ENCODE measurements around the gene TOP3B.

Gene TOP3B

DNA sequence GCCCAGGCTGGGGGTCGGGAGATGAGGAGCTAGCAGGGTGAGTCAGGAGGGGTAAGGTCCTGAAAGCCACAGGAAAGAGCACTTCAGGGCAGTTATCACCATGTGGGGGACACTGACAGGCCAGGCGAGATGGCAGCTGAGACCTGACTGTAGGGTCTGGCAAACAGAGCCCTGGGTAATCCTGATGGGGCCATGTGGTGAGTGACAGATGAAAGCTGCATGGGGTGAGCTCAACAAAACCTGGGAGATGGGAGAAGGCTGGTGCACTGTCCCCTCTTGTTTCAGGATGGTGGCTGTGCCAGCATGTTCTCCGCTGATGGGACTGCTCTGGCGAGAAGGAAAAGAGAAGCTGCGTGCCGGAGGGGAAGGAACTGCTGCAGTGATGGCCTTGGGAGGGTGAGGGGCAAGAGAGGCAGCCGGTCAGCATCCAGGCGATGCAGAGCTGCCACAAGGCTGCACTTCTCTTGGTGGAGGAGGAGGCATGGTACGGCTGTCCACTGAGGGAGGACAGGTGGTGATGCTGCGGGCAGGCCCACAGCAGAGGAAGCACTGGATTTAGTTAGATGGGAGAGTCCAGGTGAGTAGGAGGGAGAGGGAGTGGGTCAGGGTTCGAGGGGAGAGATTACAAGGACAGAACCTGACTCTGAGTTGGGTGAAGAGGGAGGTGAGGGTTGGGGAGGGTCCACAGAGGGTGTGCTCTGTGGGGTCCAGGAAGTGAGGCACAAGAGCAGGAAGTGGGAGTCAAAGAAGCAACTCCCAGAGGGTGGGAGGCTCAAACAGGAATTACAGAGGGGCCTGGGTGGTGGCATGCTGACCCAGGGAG lies 3.8 kb downstream of the TOP3B start:
- Histone ChIP-seq H3K4me3 (ENCODE audit: extremely low read depth, insufficient read depth, low read length, poor library complexity, severe bottlenecking) (no peak overlapping the region), H3K9me3 (ENCODE audit: control insufficient read depth, low read length) (no peaks in the 10 kb centered on the region), H3K27ac (ENCODE audit: low read depth, low read length, severe bottlenecking) (no peak overlapping the region), H3K4me1 (ENCODE audit: control insufficient read depth, insufficient read depth, low read length, poor library complexity, severe bottlenecking) (peaks cover 2% of the 10 kb centered on the region), H3K36me3 (ENCODE audit: control insufficient read depth, insufficient read depth, low read length) (peaks cover 34% of the 10 kb centered on the region)
- WGBS, 2 experiments (ENCODE audit: insufficient coverage in 2 of 2), result 95 to 96% methylated on average over 11 of the region's 11 CpGs

DNA sequence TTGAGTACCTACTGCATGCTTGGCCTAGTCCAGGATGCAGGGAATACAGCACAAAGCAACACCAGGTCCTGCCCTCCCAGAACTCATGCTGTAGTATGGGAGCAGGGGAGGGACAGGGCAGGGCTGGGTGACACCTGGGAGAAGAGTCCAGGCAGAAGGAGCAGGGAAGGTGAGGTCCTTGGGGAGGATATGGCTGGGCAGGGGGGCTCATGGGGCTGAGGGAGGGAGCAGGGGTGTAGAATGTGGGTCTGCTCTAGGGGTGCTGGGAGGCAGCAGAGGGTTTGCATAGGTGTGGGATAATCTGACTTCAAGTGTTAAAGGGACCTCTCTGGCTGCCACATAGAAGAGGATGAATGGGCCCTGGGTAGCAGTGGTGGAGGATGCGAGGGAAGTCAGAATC lies 4.8 kb downstream of the TOP3B start:
- Histone ChIP-seq H3K27ac (ENCODE audit: low read depth, low read length, severe bottlenecking) (no peak overlapping the region), H3K9me3 (ENCODE audit: control insufficient read depth, low read length) (no peaks in the 10 kb centered on the region), H3K4me1 (ENCODE audit: control insufficient read depth, insufficient read depth, low read length, poor library complexity, severe bottlenecking) (peaks cover 2% of the 10 kb centered on the region), H3K4me3 (ENCODE audit: extremely low read depth, insufficient read depth, low read length, poor library complexity, severe bottlenecking) (no peak overlapping the region), H3K36me3 (ENCODE audit: control insufficient read depth, insufficient read depth, low read length) (peaks cover 42% of the 10 kb centered on the region)
- WGBS, 2 experiments (ENCODE audit: insufficient coverage in 2 of 2), result 100% methylated on average over 1 of the region's 1 CpG; no CpG with 5 or more reads in 1 of the 2 experiments

DNA sequence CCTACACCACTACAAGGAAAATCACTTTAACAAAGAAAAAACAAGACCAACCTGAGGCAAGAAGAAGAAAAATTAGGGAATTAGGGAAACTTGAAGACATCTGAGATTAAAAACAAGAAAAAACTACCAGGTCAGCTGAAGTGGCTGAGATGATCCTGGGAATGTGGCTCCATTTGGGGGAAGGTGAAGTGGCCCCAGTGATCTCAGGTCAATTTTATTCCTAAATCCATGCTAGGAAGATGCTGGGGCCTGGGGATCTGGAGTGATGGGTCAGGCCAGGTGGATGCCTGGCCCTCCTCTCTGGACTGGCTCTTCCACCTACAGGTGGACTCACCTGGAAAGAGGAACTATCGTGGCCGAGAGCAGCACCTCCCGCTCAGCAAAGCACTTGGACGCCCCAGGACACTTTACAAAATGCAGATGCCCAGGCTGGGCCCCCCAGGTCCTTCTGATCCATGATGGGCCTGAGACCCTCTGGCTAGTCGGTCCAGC lies 6.7 kb downstream of the TOP3B start:
- Histone ChIP-seq H3K4me1 (ENCODE audit: control insufficient read depth, insufficient read depth, low read length, poor library complexity, severe bottlenecking) (no peaks in the 10 kb centered on the region), H3K36me3 (ENCODE audit: control insufficient read depth, insufficient read depth, low read length) (peaks cover 59% of the 10 kb centered on the region), H3K9me3 (ENCODE audit: control insufficient read depth, low read length) (no peaks in the 10 kb centered on the region), H3K4me3 (ENCODE audit: extremely low read depth, insufficient read depth, low read length, poor library complexity, severe bottlenecking) (no peak overlapping the region), H3K27ac (ENCODE audit: low read depth, low read length, severe bottlenecking) (no peak overlapping the region)
- WGBS, 2 experiments (ENCODE audit: insufficient coverage in 2 of 2), result 98 to 100% methylated on average over 3 to 4 of the region's 5 CpGs

DNA sequence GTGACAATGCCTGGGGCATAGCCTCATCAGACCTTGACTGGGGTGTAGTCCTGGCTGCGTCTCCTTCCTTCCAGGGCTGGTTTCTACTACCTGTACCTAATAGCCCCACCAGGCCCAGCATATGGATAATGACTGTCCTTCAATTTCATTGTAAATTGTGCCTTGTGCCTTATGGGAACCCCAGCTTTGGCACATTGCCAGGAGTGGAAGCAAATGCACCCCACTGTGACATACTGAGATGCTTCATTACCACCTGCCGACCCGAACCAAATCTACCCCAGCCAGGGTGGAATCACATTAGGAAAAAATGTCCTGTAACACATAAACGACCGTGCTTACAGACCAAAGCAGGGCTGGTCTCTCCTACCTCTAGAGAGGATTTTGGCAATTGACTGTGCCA lies 7.3 kb downstream of the TOP3B start:
- WGBS, 2 experiments (ENCODE audit: insufficient coverage in 2 of 2), result 90 to 97% methylated on average over 5 of the region's 5 CpGs
- no peak overlapping the region for H3K4me3 ChIP-seq (ENCODE audit: extremely low read depth, insufficient read depth, low read length, poor library complexity, severe bottlenecking)
- H3K4me1 ChIP-seq (ENCODE audit: control insufficient read depth, insufficient read depth, low read length, poor library complexity, severe bottlenecking), result no peaks in the 10 kb centered on the region
- H3K36me3 ChIP-seq (ENCODE audit: control insufficient read depth, insufficient read depth, low read length), result peaks cover 66% of the 10 kb centered on the region
- H3K9me3 ChIP-seq (ENCODE audit: control insufficient read depth, low read length), result no peaks in the 10 kb centered on the region
- H3K27ac ChIP-seq (ENCODE audit: low read depth, low read length, severe bottlenecking), result no peak overlapping the region

DNA sequence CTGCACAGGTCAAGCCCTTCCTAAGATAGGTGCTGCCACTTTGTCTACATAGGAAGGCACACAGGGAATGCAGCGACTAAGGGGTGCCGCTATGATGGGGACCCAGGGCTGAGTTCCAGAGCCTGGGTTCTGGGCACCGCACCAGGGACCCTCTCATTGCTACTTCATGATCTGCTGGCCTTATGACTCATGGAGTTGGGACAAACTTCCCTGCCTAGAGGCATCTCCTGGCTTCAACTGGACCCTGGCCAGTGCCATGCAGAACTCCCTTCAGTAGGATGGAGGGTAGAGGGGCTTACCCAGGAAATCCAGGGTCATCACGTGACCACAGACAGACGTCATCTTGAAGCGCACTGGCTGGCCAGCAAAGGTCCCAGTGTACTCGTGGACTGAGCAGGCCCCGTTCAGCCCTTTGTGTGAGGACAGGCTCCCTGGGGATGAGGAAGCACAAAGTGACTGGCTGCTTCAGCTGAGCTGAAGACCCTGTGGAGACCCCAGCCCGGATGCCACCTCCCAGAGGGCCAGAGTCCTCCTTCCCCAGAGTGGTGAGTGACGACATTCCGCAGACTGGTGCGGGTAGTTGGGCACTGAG lies 8.4 kb downstream of the TOP3B start:
- Histone ChIP-seq H3K36me3 (ENCODE audit: control insufficient read depth, insufficient read depth, low read length) (peaks cover 72% of the 10 kb centered on the region), H3K4me3 (ENCODE audit: extremely low read depth, insufficient read depth, low read length, poor library complexity, severe bottlenecking) (no peak overlapping the region), H3K4me1 (ENCODE audit: control insufficient read depth, insufficient read depth, low read length, poor library complexity, severe bottlenecking) (no peaks in the 10 kb centered on the region), H3K27ac (ENCODE audit: low read depth, low read length, severe bottlenecking) (no peak overlapping the region), H3K9me3 (ENCODE audit: control insufficient read depth, low read length) (no peaks in the 10 kb centered on the region)
- WGBS, 2 experiments (ENCODE audit: insufficient coverage in 2 of 2), result 97% methylated on average over 11 to 12 of the region's 12 CpGs

DNA sequence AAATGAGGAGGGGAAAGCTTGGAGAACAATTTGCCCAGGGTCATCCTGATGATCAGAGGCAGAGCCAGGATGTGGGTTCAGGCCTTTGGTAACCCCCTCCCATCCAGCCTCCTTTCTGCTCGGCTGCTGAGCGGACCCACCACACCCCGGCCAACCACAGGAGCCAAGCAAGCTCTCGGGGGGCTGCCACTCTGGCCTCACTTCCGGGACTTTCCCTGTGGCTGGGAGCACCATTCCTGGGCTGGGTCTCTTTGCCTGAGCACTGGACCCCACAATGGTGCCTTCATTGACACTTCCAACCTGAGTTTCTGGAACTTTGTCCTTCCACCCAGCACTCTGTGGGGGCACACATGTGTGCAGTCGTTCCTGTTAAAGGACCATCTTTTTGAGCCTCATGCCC lies 9.8 kb downstream of the TOP3B start:
- no peak overlapping the region for H3K4me3 ChIP-seq (ENCODE audit: extremely low read depth, insufficient read depth, low read length, poor library complexity, severe bottlenecking)
- no peaks in the 10 kb centered on the region for H3K9me3 ChIP-seq (ENCODE audit: control insufficient read depth, low read length)
- 91 to 93% methylated on average over 5 to 6 of the region's 6 CpGs for WGBS, 2 experiments (ENCODE audit: insufficient coverage in 2 of 2)
- H3K27ac ChIP-seq (ENCODE audit: low read depth, low read length, severe bottlenecking), result no peak overlapping the region
- H3K4me1 ChIP-seq (ENCODE audit: control insufficient read depth, insufficient read depth, low read length, poor library complexity, severe bottlenecking), result no peaks in the 10 kb centered on the region
- H3K36me3 ChIP-seq (ENCODE audit: control insufficient read depth, insufficient read depth, low read length), result peaks cover 79% of the 10 kb centered on the region

DNA sequence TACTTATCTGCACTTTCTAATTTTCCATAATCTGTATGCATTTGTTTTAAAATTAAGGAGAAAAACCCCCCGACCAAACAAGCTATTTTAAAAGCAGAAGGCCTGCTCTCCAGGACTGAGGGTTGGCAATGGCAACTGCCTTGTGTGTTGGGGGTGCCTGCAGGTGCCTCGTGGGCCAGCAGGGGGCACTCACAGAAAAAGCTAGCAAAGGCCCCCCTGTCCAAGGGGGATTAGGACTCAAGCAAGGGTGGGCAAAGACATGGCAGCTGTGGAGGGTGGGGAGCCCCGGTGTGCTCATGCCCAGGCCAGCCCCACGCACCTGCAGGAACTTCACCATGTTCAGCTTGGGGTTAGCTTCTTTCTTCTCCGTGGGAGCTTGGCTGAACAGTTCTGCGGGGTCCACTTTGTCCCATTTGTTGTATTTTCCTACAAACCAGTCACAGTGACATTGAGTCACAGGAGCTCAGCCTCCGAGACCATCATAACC lies 10.3 kb downstream of the TOP3B start:
- H3K4me1 ChIP-seq (ENCODE audit: control insufficient read depth, insufficient read depth, low read length, poor library complexity, severe bottlenecking), result no peaks in the 10 kb centered on the region
- H3K36me3 ChIP-seq (ENCODE audit: control insufficient read depth, insufficient read depth, low read length), result peaks cover 82% of the 10 kb centered on the region
- H3K27ac ChIP-seq (ENCODE audit: low read depth, low read length, severe bottlenecking), result no peak overlapping the region
- H3K9me3 ChIP-seq (ENCODE audit: control insufficient read depth, low read length), result no peaks in the 10 kb centered on the region
- no peak overlapping the region for H3K4me3 ChIP-seq (ENCODE audit: extremely low read depth, insufficient read depth, low read length, poor library complexity, severe bottlenecking)
- 77 to 80% methylated on average over 5 to 6 of the region's 7 CpGs for WGBS, 2 experiments (ENCODE audit: insufficient coverage in 2 of 2)

DNA sequence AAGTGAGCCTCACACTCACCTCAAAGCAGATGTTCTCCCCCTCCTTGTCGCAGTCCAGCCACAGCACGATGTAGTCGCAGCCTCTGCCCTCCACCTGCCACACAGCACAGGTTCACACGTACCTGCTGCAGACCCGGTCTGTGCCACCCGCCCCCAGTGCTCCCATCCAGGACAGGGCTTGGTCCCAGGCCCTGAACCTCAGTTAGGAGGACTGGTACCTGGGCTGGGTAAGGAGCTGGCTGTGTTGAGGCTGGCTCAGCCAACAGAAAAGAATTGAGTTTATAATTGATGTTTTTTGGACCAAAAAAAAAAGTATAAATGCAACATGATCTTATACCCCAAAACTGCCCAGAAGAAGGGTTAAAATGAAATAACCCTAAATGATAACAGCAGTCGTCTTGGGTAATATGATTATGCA lies 10.7 kb downstream of the TOP3B start:
- no peak overlapping the region for H3K4me3 ChIP-seq (ENCODE audit: extremely low read depth, insufficient read depth, low read length, poor library complexity, severe bottlenecking)
- no peaks in the 10 kb centered on the region for H3K4me1 ChIP-seq (ENCODE audit: control insufficient read depth, insufficient read depth, low read length, poor library complexity, severe bottlenecking)
- peaks cover 86% of the 10 kb centered on the region for H3K36me3 ChIP-seq (ENCODE audit: control insufficient read depth, insufficient read depth, low read length)
- 88 to 100% methylated on average over 4 to 5 of the region's 7 CpGs for WGBS, 2 experiments (ENCODE audit: insufficient coverage in 2 of 2)
- H3K27ac ChIP-seq (ENCODE audit: low read depth, low read length, severe bottlenecking), result no peak overlapping the region
- H3K9me3 ChIP-seq (ENCODE audit: control insufficient read depth, low read length), result no peaks in the 10 kb centered on the region

DNA sequence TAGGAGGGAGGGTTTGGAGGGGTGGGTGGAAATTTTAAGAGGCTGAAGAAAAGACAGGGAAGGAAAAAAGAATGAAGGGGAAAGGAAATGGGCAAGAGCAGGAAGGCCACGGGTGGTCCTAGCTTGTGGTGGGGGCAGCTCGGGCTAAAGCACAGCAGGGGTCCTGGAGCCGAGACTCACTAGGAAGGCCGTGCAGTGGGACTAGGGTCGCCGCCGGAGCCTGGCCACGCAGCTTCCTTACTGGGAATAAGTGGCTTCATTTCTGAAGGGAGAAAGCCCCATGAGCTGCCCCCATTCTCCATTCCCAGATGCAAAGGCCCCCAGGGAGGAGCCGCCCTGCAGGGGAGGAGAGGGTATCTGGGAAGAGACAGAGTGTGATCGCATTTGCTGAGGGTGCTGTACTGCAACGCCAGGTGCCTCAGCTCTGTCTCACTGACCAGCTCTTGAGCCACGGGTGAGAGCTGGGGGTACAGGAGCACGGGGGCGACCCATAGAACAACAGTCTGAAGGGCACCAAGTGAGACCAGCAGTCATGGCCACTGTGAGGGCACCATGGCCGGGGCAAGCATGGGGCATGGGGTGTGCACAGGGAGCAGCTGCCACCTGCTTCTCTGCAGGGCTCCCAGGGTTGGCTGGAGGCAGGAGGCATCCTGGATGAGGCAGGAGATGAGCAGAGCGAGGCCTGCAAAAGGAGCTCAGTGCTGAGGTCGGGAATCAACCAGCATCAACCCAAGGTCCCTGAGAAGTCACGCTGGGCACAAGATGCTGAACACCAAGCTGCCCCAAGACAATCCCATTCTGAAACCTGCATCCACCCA lies 11.6 kb downstream of the TOP3B start:
- H3K27ac ChIP-seq (ENCODE audit: low read depth, low read length, severe bottlenecking), result no peak overlapping the region
- WGBS, 2 experiments (ENCODE audit: insufficient coverage in 2 of 2), result 96 to 97% methylated on average over 14 of the region's 18 CpGs

DNA sequence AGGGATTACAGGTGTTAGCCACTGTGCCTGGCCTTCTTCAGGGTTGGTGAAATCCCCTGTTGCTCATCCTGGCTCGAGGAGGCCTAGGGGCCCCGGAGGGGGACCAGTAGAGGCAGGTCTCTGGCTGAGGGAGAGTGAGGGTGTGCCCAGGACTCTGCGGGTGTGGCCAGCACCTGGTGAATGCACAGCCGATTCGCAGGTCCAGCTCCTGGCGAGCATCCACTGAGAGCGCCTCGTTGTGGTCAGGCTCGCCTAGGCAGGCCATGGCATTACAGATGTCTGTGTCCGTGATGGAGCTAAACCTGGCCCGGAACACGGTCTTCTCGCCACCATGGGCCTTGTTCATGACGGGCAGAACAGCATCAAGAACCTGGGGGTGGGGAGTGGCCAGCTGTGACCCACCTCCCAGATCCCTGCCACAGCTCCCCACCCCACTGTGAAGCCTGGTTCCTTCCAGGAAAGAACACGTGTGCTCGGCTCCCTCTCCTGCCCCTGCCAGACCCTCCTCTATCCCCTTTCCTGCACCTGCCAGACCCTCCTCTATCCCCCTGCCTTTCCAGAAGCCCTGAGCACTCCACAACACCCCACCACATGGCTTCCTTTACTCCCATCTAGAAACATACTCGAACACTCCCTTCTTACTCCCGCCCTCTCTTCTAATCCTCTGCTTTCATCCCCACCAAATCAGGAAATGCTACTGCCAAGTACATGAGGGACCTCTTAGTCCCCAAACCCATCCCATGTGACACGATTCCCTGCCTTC lies 12.4 kb downstream of the TOP3B start:
- no peaks in the 10 kb centered on the region for H3K9me3 ChIP-seq (ENCODE audit: control insufficient read depth, low read length)
- H3K4me1 ChIP-seq (ENCODE audit: control insufficient read depth, insufficient read depth, low read length, poor library complexity, severe bottlenecking), result no peaks in the 10 kb centered on the region
- peaks cover 89% of the 10 kb centered on the region for H3K36me3 ChIP-seq (ENCODE audit: control insufficient read depth, insufficient read depth, low read length)
- no peak overlapping the region for H3K27ac ChIP-seq (ENCODE audit: low read depth, low read length, severe bottlenecking)
- no peak overlapping the region for H3K4me3 ChIP-seq (ENCODE audit: extremely low read depth, insufficient read depth, low read length, poor library complexity, severe bottlenecking)
- 94 to 99% methylated on average over 15 to 17 of the region's 19 CpGs for WGBS, 2 experiments (ENCODE audit: insufficient coverage in 2 of 2)

More for the DNA sequence above, 11.6 kb downstream of the TOP3B start:
- Histone ChIP-seq H3K4me3 (ENCODE audit: extremely low read depth, insufficient read depth, low read length, poor library complexity, severe bottlenecking) (no peak overlapping the region), H3K9me3 (ENCODE audit: control insufficient read depth, low read length) (no peaks in the 10 kb centered on the region), H3K4me1 (ENCODE audit: control insufficient read depth, insufficient read depth, low read length, poor library complexity, severe bottlenecking) (no peaks in the 10 kb centered on the region), H3K36me3 (ENCODE audit: control insufficient read depth, insufficient read depth, low read length) (peaks cover 92% of the 10 kb centered on the region)
